Hematopoietic multipotent progenitor cell treated with erythropoietin and hydrocortisone succinate and interleukin-3 and kit ligand, for 4 days (in vitro differentiated cells): ENCODE measurements around the gene EXOC4.

ENCODE experiments used
- DNase-seq: peaks from one replicate; pipeline ENCODE4 v3.0.0-alpha.2; 2015

The EXOC4 gene

GRCh38 chr7:133501771-133502170, 248.9 kb downstream of the EXOC4 start:
- no peak for DNase-seq

DNA sequence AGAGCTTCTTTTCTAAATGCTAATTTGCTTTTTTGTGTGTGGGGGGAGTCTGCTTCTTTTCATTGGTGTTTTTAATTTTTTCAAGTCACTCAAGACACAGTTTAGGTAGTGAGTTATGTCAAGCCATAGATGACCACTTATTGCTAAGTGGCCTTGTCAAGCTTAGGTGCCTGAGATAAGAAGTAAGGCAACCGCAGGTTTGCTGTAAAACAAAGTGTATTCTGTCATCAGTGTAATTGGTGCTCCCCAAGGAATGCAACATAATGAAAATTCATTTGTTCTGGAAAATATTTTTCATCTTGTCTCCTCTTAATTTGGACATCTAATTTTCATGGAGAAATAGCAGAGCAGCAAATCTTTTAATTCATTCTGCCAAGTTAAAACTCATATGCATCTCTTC, 249.6 kb downstream of the EXOC4 start:
- no peak for DNase-seq

DNA sequence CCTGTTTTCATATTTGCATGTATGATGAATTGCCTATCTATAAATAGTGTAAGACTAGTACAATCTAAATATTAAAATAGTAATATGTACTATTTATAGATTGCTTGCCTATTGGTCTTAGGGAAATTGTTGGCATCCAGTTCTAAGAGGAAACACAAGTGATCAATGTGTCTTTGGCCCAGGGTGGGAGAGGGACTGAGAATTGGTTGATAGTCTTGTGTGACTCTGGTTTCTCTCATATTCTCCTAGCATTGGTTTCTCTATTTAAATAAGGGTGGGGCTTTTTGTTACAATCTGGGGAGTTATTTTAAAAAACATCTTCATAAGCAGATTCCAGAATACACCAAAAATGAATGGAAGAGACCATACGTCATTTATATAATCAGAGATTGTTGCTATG, 250.1 kb downstream of the EXOC4 start:
- no peak for DNase-seq

- DNase-seq, result no peak
Observed at GRCh38 chr7:133504825-133505224, 251.9 kb downstream of the EXOC4 start.

DNA sequence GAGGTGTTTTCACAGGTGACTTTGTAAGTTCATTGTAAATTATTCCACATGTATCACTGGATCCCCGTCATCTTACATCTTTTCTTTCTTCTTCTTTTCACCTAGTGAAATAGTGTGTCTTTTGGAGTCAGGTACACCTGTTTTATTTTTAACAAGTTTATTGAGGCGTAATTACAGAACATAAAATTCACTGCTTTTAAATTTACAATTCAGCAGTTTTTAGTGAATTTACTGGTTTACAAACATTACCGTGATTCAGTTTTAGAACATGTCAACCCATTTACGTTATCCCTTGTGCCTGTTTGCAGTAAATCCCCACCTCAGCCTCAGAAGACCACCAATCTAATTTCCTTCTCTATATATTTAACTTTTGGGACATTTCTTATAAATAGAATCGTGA, 256.9 kb downstream of the EXOC4 start:
- DNase-seq, result no peak

DNA sequence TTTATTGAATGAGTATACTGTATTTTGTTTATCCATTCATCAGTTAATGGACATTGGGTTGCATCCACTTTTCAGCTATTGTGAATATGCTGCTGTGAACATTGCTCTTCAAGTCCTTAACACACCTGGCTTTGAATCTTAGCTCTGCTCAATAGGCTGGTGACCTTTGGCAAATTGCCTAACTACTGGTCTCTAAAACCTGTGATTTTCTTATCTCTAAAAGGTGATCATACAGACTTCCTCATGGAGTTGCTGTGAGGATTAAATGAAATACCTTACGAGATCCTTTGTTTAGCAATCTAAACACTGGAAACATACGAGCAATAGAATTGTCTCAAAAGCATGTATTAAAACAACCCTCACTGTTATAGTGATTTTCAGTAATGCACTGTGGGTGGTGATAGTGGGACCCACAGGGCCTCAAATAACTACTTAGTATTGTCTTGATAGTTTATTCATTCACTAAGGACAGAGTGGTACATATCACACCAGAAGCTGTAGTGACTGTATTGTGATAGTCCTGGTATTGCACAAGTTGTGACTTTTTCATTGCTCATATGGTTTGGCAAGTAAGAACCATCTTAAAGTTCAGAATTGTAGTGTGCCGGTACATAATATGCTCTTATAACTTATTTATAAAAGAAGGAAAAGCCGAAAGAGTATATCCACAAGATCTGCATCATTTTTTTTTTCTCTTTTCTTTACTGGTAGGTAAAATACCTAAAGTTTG, 257.6 kb downstream of the EXOC4 start:
- no peak for DNase-seq

GRCh38 chr7:133511252-133511651, 258.4 kb downstream of the EXOC4 start:
- DNase-seq, result peak; percentile 65

DNA sequence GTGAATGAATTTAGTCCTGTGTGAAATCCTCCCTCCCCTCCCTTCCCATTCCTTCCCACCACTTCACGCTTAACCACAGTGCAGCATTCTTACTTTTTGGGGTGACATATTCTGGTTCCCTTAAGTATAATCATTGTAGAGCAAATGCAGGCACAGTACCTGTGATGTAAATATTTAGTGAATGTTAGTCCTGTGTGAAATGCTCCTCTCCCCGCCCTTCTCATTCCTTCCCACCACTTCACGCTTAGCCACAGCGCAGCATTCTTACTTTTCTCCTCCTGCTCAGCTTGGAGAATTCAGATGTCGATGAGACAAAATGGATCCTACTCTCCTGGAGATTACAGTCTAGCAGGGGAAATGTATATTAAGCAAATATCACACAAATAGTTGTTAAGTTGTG, 258.8 kb downstream of the EXOC4 start:
- DNase-seq, result no peak

GRCh38 chr7:133512560-133512959, 259.7 kb downstream of the EXOC4 start:
- DNase-seq, result no peak

- DNase-seq, result no peak
Observed at GRCh38 chr7:133513608-133514007, 260.7 kb downstream of the EXOC4 start.

DNA sequence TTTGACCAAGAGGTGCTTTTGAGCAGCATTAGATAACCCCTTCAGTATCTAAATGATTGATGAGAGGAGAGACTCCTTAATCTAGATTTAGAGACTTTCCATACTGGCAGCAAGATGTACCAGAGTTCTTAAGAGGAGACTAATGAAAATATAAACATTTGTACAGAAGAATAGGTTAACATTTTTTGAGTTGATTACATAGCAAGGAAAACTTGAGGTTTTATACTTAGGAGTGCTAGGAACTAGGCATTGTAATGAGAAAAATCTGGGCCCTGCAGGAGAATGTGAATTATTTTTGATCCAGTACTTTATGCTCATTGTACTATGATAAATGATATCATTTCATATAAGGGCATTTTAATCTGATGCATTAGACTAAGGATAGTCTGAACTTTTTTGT, 261.7 kb downstream of the EXOC4 start:
- no peak for DNase-seq

DNA sequence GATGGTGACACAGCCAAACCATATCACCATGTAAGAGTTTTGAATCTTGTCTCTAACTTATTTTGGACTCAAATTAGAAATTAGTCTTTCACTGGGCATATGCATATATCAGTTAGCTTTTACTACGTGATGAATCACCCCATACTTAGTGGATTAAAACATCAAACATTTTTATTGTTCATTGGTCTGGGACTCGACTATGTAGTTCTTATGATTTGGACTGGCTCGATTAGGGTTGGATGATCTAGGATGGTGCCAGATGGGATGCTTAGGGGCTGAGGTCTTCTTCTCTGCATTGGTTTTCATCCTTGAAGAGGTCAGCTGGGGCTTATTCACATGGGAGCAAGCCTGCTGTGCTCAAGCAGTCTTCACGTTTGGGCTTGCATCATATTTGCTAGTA, 264.9 kb downstream of the EXOC4 start:
- no peak for DNase-seq

- DNase-seq, result no peak
Observed at GRCh38 chr7:133518718-133519117, 265.8 kb downstream of the EXOC4 start.

DNA sequence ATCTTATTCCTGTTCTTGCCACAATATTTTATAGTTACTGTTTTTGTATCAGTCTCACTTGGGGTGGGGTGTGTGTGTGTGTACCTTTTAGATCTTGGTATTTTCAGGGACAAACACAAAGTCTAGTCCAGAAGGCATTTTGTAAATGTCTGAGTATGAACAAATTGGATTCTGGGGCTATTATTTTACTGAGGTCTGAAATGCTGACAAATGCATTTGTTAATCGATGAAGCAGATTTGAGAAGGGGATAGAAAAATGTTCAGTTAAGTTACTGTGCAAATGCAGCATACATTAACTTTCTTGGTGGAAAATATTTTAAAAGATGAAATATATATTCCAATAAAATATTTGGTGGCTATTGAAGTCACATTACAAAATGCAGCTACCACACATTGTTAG, 267.4 kb downstream of the EXOC4 start:
- no peak for DNase-seq

- no peak for DNase-seq
Observed at GRCh38 chr7:133522501-133522900, 269.6 kb downstream of the EXOC4 start.

GRCh38 chr7:133528796-133529195, 275.9 kb downstream of the EXOC4 start:
- no peak for DNase-seq

DNA sequence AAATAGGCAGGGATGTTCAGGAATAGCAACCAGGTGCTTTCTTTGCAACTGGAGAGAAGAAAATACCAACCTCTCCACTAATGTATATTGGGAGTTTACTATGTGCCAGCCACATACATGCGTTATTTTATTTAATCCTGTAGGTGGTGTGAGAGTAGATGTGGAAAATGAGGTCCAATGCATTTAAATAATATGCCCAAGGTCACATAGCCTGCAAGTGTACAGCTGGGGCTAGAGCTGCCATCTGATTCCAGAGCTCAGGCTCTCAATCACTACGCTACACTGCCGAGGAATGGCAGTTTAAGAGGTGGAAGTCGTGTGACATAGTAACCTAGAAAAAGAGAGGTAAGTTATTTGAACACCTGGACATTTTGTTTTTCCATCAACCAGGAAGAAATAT, 277.0 kb downstream of the EXOC4 start:
- DNase-seq, result peak; percentile 22

- no peak for DNase-seq
Observed at GRCh38 chr7:133530682-133531081, 277.8 kb downstream of the EXOC4 start.

GRCh38 chr7:133534816-133535215, 281.9 kb downstream of the EXOC4 start:
- no peak for DNase-seq

DNA sequence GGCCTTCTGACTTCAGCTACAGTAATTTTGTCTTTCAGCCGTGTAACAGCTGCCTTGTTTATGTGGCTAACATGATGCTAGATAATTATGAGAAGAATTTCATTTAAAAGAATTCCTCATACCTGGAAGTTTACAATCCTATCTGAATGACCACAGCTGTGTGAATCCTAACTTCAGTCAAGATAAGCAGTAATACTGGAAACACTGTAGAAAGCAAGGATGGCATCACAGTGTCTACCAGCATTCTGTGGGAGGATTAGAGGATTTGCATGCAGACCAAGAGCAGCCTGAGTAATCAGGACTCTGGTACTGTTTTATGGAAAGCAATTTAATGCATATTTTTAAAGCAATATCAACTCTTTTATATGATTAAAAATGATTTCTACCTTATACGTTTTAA, 282.4 kb downstream of the EXOC4 start:
- DNase-seq, result no peak

DNA sequence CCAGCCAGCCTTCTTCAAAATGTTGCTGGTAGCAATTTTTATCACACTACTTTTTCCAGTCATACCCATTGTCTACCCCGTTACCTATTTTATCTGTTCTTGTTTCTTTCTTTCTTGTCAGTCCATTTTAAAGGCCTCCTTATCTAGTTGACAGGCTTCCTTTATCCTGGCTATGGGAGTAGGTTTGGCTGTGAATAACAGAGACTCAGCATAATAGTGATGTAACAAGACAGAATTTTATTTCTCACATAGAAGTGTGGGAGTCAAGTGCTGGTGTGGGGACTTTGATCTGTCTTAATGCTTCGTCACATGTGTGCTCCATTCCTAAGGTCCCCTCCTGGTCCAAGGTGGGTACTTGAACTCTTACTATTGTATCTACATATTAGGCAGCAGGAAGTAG, 283.6 kb downstream of the EXOC4 start:
- DNase-seq, result no peak

DNA sequence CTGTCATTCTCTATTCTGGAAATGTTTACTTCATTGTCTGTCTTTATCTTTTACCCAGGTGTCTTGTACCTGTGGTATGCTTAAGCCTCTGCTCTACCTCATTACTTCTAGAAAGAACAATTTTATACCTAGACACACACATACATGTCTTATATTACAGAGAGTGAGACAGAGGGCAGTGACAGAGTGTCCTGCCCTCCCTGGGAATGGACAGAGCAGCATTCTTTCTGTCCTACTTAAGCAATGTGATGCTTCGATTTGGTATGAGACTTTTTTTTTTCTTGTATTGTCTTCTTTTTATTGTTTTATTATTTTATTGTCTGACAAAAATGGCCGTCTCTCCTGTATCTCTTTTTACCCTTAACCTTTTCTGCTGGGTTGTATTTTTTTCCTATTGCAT, 286.1 kb downstream of the EXOC4 start:
- no peak for DNase-seq

DNA sequence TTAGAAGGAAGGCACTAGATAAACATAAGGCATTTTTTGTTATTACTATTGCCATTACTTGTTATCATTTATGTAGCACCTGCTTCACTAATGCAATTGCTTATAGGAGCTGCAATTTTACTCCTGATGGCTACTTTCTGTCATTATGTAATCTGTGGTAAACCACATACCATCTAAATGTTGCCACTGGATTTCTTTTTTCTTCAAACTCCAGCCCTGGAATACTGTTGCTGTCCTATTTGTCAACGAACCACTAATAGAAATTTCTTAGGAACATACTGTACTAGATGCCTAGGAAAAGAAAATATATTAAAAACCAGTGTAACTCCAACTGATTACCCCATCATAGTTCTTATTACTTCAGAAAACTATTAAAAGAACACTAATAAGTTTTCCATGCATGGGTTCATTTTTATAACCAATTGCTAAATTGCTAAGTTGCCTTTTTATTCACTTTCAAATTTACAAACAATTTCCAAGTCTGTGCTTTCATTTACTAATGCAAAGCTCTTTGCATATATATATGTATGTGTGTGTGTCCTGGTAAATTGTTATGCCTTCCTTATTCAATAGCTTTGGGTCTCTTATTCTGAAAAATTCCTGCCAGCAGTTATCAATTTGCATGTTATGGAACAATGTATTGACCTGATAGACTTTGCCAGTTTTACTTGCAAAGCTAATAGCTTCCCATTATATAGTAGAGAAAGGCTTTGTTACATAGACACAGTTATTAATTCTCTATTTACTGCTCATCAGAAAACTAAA, 287.4 kb downstream of the EXOC4 start:
- peak; percentile 32 for DNase-seq

GRCh38 chr7:133542209-133542780, 289.4 kb downstream of the EXOC4 start:
- DNase-seq, result no peak
